Measurements from ENCODE around the gene FRAT1. TPM values are rescaled to one million over a fixed set of nuclear protein-coding genes. Genes with fewer than 3 reads are reported as not detected.

The FRAT1 gene
- total RNA-seq, 1 donor from 2014 or later, result 4.1 TPM

DNA sequence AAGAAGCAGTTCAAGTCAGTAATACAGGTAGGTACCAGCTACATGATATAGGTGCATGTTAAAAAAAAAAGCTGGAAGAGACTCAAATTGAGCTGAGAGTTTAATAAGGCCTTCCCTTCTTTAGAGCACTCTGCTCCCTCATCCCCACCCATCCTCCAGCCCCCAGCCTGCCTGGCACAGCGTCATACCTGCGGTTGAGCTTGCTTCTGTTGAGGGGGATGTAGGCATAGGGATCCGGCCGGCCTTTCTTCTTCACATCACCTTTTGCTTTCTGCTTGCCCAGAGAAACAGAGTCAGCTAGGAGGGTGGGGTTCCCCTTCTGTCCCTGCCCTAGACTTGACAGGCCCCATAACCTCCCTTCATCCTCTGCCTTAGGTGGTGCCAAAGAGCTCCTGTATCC is 39.3 kb downstream of the FRAT1 start:
- DNase-seq (ENCODE audit: low spot score) (no peak), ATAC-seq (no peak)
- intact Hi-C loops (cut with DNase I), result no loop called here

DNA sequence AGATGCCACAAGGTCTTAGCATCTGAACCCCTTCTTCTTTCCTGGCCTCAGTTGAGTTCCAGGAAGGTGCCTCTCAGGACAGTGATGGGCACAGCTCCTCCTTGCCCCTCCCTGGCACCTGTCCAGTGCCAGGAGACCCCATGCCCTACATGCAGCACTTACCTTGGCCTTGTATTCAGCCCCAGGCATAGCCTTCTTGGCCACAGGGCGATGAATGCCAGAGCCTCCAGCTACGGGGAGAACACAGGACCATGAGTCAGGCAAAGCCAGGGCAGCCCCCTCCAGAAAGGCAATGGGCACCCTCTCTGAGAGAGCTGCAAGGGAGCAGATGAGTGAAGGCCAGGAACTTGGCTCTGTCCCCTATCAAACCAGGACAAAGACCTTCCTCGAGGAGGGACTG is 39.7 kb downstream of the FRAT1 start:
- ATAC-seq, result no peak
- no peak for DNase-seq (ENCODE audit: low spot score)
- intact Hi-C loops (cut with DNase I), result no loop called here

DNA sequence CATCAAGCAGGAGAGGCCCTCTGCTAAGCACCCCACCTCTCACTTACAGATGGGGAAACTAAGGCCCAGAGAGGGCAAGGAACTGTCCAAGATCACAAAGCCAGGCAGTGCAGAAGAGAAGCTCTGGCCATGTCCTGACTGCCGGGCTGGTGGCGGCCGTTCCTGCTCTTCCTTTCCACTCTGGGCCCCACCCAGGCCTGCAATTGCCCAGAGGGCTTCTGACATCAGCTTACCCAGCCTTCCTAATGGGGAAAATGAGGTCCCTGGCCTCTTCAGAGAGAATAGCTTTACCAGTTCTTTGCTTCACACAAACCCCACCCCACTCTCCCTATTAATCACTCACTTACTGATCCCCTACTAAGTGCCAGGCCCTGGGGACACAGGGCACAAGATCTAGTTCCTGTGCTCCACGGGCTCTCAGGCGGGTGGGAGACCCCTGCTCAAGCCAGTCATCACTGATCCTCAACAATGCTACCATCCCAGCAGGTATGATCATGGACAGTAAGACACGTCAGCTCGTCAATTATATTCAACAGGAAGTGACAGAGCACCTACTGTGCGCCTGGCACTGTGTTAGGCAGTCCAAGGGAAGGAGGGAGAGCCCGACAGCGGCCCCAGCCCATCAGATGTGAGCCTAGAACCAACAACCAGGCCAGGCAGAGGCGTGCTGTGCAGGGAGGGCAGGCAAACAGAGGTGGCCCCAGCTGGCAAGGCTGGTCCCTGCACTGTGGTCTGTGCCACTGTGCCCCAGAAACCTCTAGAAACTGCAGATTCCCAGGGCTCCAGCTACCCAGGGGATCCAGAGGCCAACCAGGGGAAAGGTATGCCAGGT is 41.9 kb downstream of the FRAT1 start:
- no peak for ATAC-seq
- intact Hi-C loops (cut with DNase I), result no loop called here
- no peak for DNase-seq (ENCODE audit: low spot score)

DNA sequence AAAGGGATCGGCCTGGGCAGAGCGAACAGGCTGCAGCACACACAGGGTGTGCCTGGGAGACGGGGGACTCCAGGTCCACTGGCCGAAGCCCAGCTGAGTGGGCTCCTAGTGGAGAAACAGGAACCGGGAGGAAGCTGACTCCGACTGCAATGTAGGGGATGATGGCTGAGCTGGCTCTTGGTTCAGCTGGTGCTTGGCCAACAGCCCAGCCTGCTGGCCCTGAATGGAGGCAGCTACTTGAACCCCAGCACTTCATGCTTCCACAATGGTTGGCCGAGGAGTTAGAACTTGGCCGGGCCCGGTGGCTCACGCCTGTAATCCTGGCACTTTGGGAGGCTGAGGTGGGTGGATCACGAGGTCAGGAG is 42.4 kb downstream of the FRAT1 start:
- intact Hi-C loops (cut with DNase I), result no loop called here
- DNase-seq (ENCODE audit: low spot score) (no peak), ATAC-seq (no peak)

DNA sequence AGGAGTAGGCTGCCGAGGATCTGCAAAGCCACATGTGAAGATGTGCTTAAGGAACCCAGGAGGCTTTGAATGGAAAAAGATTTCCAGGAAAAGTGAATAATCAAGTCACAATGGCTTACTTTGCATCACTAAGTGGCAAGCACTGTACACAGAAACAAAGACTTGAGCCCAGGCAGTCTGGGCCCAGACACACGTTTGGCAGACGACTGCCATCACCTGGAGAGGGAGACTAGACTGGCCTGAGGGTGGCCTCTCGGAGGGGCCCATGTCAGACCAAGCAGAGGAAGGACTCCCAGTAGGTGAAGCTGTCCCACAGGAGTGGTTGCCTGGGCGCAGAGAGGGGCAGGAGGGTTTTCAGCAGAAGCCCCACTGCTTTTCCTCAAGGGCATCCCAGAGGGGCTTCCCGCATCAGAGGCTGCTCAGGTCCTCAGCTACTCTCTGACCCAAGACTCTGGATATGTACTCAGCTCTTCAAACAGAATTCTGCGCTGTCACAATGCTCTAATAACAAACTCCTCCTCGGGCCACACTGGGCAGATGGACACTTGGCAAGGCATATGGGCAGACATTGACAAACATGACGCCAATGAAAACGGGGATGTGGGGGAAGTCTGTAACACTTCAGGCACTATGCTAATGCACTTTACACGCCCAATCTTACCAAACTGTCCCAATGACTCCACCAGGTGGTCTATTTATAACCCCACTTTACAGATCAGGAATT is 43.4 kb downstream of the FRAT1 start:
- DNase-seq (ENCODE audit: low spot score), result no peak
- intact Hi-C loops (cut with DNase I), result no loop called here
- no peak for ATAC-seq

DNA sequence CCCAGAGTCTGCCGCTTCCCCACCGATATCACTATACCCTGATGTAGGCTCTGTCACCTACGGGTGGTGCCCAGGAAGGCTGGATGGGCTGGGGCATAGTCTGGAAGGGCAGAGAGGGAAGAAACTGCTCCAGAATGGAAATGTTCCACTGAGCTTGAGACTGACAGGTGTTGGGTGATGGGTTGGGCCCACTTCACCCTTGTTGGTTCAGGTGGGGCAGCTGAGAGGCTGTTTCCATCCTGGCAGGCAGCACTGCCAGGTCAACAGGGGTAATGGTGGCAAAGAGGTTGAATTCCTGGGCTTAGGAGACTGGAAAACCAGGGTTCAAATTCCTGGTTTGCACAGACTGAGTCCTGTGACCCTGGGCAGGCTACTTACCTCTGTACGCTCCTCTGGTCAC is 44.0 kb downstream of the FRAT1 start:
- DNase-seq (ENCODE audit: low spot score) (no peak), ATAC-seq (no peak)
- intact Hi-C loops (cut with DNase I), result no loop called here

DNA sequence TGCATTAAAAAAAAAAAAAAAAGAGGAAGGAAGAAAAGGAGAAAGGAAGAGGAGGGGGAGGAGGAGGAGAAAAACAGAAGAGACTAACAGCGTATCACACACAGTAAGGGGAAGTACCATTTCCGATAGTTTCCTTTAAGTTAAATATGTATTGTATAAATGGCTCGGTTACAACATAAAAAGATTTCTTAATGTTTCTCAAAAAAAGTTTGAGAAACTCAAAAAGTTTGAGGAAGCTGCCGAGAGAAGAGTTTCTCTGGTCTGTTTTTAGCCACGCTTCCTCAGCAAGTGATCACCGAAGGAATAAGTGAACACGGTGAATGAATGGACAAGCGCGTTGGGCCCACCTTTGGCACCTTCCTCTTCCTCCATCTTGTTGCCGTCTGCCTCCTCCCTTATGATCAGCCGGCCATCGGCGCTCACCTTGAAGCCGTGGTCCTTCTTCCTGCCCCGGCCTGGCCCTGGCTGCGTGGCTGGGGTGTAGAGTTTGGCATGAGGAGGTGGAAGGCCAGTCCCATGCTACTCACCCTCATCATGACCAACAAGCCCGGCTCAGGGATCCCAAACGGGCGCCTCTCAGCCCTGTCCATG is 46.8 kb downstream of the FRAT1 start:
- no peak for DNase-seq (ENCODE audit: low spot score)
- ATAC-seq, result peak; percentile 67
- intact Hi-C loops (cut with DNase I), result no loop called here

DNA sequence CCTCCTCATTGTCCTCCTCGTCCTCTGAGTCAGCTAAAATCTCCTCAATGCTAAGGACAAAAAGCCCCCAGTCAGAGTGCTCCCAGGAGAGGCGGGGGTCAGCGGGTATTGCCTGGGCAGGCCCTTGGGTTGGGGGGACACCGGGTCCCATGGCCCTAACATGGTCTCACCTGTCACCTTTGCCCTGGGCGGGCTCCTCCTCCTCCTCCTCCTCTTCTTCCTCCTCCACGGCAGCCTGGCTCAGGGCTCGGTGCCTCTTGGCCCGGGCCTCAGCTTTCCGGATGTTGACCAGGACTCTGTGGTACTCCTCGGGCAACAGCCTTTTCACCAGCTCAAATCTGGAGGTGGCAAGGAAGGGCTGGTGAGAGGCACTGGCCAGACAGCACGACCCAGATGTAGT is 47.5 kb downstream of the FRAT1 start:
- no peak for ATAC-seq
- no peak for DNase-seq (ENCODE audit: low spot score)
- intact Hi-C loops (cut with DNase I), result no loop called here

DNA sequence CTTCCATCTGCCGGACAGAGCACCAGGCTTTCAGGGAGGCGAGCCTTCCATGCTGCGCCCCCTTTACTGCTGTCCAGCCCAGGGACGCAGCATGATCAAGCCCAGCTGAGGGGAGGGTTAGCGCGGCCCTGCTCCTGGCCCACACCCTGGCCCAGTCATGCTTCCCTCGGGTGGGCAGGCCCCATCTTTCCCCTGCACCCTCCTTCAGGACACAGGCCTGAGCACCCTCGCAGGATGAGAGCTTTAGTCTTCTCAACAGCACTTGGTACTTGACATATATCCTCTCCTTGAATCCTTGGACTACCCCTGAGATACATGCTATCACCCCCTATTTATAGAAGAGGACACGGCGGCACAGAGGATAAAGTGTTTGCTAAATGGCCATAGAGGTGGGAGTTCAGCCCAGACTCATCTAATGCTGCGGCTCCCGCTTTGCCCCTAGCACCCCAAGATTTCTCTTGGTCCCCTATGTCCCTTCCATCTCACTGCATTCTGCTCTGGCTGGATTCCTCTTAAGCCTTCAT is 48.1 kb downstream of the FRAT1 start:
- intact Hi-C loops (cut with DNase I), result no loop called here
- no peak for DNase-seq (ENCODE audit: low spot score)
- no peak for ATAC-seq

Other genes with a start within 250 kb of the FRAT1 start
- 3.1 TPM for gene SLIT1, start 133.3 kb upstream of the FRAT1 start, total RNA-seq
- 138 TPM for gene ARHGAP19, start 26.6 kb upstream of the FRAT1 start, total RNA-seq
- gene FRAT2, start 15.5 kb downstream of the FRAT1 start, total RNA-seq, result 8.0 TPM
- gene RRP12, start 82.1 kb downstream of the FRAT1 start, total RNA-seq, result 19.6 TPM
- 117 TPM for gene PGAM1, start 106.9 kb downstream of the FRAT1 start, total RNA-seq
- gene EXOSC1, start 126.7 kb downstream of the FRAT1 start, total RNA-seq, result 37.0 TPM
- 32.1 TPM for gene ZDHHC16, start 126.9 kb downstream of the FRAT1 start, total RNA-seq
- 65.9 TPM for gene MMS19, start 179.2 kb downstream of the FRAT1 start, total RNA-seq
- 8.1 TPM for gene UBTD1, start 179.7 kb downstream of the FRAT1 start, total RNA-seq